ENCODE data around the gene C1orf226.

Gene C1orf226

DNA sequence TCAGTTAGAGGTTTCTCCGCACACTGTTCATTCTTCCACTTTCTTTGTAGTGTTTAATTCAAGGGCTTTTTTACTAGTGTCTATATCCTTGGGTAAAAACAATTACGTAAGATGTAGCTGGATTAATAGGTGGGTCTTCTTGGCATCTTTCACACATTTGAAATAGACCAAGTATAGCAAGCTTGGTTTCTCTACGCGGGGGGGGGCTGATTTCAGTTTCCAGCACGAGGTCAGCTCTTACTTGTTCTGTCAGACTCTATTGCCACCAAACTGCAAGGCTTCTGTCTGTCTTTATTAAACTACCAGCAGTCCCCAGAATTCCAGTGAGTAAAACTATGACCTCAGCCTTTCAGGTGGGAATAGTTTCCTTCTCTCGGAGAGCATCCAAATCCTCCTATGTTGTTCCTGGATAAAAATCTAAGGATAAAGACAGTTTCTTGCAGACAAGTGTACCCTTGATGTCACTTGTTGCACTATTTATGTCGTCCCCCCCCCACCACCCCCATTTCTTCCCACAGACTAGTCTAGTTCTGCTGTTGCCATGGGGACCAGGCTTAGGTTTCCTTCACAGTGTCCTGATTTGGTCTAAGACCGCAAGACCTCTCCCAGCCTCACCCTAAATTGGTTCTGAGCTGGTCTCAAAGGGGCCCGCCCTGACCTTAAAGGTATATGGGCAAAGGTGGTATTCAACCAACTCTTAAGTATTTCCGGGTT is 21.8 kb upstream of the C1orf226 start:
- no peak overlapping the region for H3K4me3 ChIP-seq (ENCODE audit: low read length)
- TF ChIP-seq, protein P1, sequence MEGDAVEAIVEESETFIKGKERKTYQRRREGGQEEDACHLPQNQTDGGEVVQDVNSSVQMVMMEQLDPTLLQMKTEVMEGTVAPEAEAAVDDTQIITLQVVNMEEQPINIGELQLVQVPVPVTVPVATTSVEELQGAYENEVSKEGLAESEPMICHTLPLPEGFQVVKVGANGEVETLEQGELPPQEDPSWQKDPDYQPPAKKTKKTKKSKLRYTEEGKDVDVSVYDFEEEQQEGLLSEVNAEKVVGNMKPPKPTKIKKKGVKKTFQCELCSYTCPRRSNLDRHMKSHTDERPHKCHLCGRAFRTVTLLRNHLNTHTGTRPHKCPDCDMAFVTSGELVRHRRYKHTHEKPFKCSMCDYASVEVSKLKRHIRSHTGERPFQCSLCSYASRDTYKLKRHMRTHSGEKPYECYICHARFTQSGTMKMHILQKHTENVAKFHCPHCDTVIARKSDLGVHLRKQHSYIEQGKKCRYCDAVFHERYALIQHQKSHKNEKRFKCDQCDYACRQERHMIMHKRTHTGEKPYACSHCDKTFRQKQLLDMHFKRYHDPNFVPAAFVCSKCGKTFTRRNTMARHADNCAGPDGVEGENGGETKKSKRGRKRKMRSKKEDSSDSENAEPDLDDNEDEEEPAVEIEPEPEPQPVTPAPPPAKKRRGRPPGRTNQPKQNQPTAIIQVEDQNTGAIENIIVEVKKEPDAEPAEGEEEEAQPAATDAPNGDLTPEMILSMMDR (conservative IDR thresholded peaks at IDR 0.05; ENCODE audit: low read length): no peak
- DNase-seq (ENCODE audit: low read depth): no peak

DNA sequence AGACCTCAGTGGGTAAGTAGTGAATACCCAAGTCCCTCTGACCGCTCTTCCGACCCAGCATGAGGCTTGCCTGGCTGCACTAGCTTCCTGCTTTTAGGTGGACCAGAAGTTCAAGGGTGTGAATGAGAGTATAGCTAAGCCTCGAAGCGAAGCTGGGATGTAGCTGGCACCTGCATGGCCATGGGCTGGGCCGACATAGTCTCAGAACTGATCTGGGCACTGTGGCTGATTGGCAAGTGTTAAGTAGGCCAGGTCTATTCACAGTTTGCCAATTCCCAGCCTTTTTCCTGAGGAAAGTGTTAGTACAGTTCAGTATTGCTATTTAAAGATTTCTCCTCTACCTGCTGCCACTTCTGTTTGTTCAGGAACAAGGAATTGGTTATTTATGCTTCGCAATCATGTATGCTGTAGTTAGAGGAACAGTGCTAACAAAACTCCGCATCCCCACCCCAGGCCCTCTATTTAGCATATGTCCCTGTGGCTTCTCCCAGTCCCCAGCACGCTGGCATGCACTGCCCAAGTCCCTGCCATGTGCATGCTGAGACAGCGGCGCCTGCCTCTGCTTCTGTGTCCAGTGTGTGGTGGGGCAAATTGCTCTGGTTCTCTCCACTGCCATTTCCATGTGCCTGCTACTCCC is 21.2 kb upstream of the C1orf226 start:
- H3K4me3 ChIP-seq (ENCODE audit: low read length): no peak overlapping the region
- TF ChIP-seq, protein P1 (conservative IDR thresholded peaks at IDR 0.05; ENCODE audit: low read length): no peak

DNA sequence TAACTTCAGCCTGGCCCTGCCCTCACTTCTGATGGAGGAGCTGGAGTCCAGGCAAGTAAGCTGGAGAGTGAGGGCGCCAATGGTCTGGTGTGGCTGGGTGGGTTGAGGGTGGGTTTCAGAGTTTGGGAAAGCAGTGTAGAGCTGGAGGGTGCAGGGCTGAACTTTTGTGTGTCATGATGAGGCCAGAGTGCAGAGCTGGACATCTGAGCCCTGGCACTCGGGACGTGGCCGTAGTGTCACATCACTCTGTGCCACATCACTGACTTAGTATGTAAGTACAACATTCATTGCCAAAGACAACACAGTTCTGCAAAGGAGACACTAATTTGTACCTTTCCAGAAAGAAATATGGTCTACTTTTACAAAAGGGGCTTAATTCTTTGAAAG is 20.7 kb upstream of the C1orf226 start:
- no peak overlapping the region for H3K4me3 ChIP-seq (ENCODE audit: low read length)
- TF ChIP-seq, protein P1 (conservative IDR thresholded peaks at IDR 0.05; ENCODE audit: low read length): no peak
- DNase-seq (ENCODE audit: low read depth): no peak

More for the DNA sequence above, 21.2 kb upstream of the C1orf226 start:
- no peak for DNase-seq (ENCODE audit: low read depth)

DNA sequence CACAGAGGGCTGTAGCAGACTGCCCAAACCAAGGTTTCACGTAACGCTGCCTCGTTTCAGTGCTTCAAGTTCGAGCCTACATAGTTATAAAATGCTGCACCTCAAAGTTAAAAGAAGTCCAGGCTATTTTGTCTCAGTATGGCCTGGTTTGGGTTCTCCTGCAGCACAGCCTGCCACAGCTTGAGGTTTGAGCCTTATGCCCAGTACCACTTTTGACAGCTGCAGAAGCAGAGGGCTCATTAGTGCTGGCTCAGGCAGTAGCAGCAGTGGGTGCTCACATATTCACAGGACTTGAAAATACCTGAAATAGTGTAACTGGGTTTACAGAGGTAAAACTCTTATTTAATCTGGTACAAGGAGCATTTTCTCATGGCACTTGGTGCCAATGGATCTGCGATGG is 20.2 kb upstream of the C1orf226 start:
- no peak overlapping the region for H3K4me3 ChIP-seq (ENCODE audit: low read length)
- TF ChIP-seq, protein P1 (conservative IDR thresholded peaks at IDR 0.05; ENCODE audit: low read length): no peak
- no peak for DNase-seq (ENCODE audit: low read depth)

DNA sequence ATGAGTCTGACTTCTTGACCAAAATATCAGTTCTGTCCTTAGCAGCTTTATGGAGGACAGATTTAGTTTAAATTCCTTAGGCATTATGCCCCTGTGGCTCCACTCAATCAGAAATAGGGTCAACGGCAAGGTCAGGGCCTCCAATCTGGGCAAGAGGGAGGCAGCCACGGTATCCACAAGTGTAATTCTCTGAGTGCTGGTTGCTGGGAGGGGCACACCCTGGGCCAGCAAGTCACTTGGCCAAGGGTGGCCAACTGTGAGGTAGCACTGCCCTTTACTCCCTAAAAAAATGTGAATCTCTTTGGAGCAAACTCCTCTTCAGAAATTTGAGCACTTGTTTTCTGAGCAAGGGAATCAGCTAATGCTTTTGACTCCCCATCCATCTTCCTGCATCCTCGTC is 17.7 kb upstream of the C1orf226 start:
- H3K4me3 ChIP-seq (ENCODE audit: low read length): no peak overlapping the region
- TF ChIP-seq, protein P1 (conservative IDR thresholded peaks at IDR 0.05; ENCODE audit: low read length): no peak
- DNase-seq (ENCODE audit: low read depth): no peak

DNA sequence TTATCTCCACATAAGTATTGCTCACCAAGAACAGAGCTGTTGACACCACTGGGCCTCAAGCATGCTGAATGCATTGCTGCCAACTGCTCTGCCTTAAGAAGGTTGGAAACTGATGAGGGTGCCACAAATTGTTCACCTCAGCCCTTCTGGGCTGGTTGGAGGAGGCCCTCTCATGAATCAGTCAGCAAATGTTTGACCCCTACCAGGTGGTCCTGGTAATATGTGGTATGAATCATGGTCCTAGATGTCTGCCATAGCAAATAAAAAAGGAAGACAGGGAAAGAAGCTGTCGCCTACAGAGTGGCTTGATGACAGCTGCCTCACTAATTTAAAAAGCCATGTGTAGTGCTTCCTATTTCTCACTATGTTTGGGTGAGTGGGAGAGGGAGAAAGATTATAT is 17.0 kb upstream of the C1orf226 start:
- DNase-seq (ENCODE audit: low read depth): no peak
- H3K4me3 ChIP-seq (ENCODE audit: low read length): no peak overlapping the region
- TF ChIP-seq, protein P1 (conservative IDR thresholded peaks at IDR 0.05; ENCODE audit: low read length): no peak

All from AG10803 (cell line).